SKM-1 (cell line): ENCODE data around the gene CHD6.

Experiments used
- DNase-seq: peaks from one replicate; lab custom pipeline; 2025; ENCODE audit not compliant: unreplicated experiment; lab: John Stamatoyannopoulos, UW

The CHD6 gene

GRCh38 chr20:41470362-41471095 lies 147.6 kb downstream of the CHD6 start:
- DNase-seq = no peak

DNA sequence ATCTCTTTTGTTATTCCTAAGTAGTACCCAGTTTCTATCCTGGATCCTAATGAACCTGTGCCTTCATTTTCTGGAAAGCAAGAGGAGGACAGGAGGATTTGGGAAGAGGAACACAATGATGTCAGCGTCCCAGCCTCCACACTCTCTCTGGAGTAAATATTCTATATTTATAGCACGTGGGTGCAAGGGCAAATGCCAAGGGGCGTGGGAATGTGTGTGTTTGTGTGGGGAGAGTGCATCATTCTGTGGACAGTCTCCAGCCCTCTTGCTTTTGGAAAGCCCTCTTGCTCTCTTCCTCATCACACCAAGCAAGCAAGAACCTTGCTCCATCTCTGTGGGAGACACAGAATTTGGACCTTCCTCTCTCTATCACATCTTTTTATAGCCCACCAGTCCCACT lies 148.3 kb downstream of the CHD6 start:
- DNase-seq = no peak

- no peak for DNase-seq
These were observed 149.1 kb downstream of the CHD6 start for GRCh38 chr20:41468994-41469600.

GRCh38 chr20:41467690-41468089 lies 150.5 kb downstream of the CHD6 start:
- no peak for DNase-seq

GRCh38 chr20:41467220-41467619 lies 151.0 kb downstream of the CHD6 start:
- no peak for DNase-seq

GRCh38 chr20:41463567-41463966 lies 154.6 kb downstream of the CHD6 start:
- no peak for DNase-seq

DNA sequence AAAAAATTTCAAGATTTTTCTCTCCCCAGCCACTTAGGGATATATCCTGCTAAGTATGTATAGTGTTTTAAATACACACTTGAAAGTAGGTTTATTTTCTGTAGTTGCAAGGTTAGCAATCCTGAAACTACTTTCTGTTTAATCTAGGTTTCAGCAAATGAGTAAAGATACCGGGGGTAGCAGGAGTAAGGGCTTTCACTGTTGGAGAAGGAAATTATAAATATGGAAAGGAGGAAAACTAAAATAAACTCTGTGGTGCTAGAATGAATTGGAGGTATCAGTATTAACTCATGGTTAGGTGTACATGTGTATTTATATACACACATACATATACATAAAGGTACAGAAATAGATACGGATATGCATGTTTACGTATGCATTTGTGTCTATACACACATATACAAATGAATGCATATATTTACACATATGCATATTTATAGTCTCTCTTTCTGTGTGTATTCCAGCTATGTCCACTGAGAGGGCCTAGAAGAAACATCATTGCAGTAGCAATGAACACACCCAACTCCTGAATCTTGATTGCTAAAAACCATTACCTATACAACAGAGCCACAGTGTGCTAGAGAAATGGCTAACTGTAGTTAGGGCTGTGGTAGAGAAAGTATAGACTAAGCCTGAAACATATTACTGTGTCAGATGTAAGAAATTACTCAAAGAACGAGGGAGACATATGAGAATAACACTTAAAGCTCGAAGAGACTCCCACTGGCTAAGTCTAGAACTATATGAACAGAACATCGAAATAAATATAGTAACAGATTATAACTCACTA lies 155.6 kb downstream of the CHD6 start:
- DNase-seq = no peak

GRCh38 chr20:41458761-41459160 lies 159.4 kb downstream of the CHD6 start:
- no peak for DNase-seq

DNA sequence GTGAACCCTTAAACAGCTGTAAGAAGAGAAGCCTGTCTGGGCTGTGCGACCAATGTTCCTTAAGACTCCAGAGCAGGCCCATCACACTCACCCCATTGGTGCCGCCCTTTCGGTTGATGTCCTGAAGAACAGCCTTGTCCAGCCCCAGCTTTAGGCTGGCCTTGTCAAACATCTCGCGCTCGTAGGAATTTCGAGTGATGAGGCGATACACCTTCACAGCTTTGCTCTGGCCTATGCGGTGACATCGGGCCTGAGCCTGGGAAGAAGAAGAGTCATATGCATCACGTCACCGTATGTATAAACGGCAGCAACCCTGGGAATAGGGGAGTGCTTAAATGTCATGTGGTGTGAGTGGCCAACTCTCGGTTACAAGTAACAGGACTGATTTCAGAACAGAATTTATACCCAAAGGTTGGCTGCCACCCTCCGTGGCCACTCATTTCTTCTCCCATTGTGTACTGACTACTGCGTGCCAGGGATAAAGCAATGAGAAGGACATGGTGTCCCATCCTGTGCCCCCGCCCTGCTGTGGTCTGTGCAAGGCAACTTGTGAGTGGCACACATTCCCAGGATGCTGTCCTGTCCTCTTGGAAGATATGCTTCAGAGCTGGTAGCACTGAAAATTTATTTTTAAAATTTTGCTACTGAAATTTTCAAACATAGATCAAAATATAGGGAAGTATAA lies 160.9 kb downstream of the CHD6 start:
- no peak for DNase-seq

GRCh38 chr20:41456351-41456750 lies 161.8 kb downstream of the CHD6 start:
- DNase-seq = no peak

GRCh38 chr20:41454250-41454649 lies 163.9 kb downstream of the CHD6 start:
- no peak for DNase-seq

DNA sequence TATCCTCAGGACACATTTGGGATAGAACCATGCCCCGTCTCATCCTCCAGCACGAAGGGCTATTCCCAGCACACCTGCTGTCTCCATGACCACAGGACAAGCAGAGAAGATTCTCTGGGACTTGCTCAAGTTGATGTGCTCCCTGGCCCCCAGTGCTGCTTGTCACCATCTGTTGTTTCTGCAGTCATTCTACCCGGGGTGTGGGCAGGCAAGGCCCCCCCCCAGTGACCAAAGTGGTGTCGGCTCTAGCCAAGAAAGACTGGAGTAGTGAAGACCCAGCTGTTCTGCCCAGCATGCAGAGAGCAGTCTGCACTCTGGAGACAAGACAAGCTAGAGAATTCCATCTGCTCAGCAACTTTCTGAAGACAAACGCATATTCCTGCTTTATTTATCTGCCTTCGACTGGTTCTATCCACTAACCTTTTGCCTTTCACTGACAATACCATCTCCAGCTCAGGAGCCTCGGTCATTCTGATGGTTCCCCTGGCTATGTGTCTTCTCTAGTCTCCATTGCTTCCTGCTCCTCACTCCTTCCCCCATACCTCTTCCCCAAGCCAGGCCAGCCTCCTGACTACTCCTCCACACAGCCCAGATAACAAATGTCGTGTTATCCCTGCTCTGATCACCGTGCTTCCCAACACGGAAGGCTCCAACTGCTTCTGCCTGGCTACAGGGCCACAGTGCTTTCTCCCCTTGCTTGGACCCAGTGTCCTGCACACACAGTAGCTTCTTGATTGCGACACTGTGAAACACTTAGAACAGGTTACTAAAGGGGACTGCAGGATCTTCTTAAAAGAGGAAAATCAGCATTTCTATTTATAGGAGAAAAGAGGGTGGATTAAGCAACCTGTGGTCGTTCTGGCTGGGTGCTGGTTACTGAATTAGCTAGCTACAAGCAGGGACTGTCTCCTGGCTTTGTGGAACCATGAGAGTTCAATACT lies 164.9 kb downstream of the CHD6 start:
- DNase-seq = peak; percentile 25

- DNase-seq = no peak
These were observed 166.0 kb downstream of the CHD6 start for GRCh38 chr20:41452226-41452625.

- no peak for DNase-seq
These were observed 171.2 kb downstream of the CHD6 start for GRCh38 chr20:41447006-41447405.

- DNase-seq = no peak
These were observed 171.7 kb downstream of the CHD6 start for GRCh38 chr20:41446456-41446855.

DNA sequence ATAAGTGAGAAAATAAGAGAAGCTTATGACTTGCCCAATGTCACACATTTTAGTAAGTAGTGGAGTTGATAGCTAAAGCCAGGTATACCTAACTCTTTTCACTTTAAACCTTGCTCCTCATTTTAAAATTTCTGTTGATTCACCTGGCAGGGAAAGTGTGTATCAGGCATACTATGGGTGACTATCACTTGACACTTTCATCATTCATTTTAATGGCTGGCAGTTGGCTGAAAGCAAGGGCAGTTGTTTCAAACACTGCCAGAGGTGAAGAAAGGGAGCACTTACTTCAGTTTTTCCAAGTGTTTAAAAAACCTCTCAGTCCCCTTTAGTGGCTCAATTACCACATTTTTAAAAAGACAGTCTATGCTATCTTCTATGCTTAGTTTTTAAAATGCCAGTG lies 173.4 kb downstream of the CHD6 start:
- no peak for DNase-seq

- DNase-seq = peak; percentile 25
These were observed 174.5 kb downstream of the CHD6 start for GRCh38 chr20:41443691-41444090.

DNA sequence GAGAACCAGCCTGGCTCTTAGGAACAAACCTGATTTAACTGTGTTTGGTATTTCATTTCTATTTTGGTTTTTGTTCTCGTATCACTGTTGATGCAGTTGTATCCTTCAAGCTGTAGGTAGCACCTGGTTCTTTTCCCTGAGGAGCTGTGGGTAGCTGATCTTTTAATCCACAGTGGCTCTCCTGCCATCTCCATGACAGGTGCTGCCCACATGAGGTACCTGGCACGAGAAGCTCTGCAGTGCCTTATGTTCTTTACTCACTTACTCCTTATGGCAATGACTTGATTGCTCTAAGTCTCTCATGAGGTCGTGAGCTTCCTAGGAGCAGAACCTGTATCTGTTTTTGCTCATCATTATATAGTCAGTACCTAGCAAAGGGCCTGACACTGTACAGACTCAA lies 177.3 kb downstream of the CHD6 start:
- DNase-seq = no peak

GRCh38 chr20:41437836-41438235 lies 180.3 kb downstream of the CHD6 start:
- no peak for DNase-seq

DNA sequence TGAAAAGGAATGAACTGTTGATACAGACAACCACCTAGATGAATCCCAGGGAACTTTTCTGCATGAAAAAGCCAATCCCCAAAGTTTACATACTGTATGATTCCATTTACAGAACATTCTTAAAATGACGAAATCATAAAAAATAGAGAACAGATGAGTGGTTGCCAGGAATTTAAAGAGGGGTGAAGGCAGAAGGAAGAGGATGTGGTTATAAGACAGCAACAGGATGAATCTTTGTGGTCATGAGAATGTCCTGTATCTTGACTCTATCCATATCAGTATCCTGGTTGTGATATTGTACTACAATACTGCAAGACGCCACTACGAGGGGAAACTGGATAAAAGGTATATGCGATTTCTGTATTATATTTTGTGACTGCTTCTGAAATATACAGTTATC lies 181.5 kb downstream of the CHD6 start:
- no peak for DNase-seq
